Stimulated activated effector memory CD8-positive, alpha-beta T cell treated with anti-CD3 and anti-CD28 coated beads, Interleukin-12 subunit alpha, Interleukin-12 subunit beta, amount 100 ng/mL, for 72 hours (primary cell): ENCODE data around the gene HS6ST3.
"Not testable (repeated sequence)": the region's sequence is repeated elsewhere in the genome, so short reads cannot be mapped to it uniquely, and the experiment has no call there.

Experiments
- ATAC-seq: fragments of 150-1000 bp; cut with Tn5 transposase; 2 replicates; pipeline ENCODE4 v1.10.0; 2021
- DNase-seq, 2 donors: peaks; one replicate each; pipeline ENCODE4 v3.0.0; 2021 to 2022; ENCODE audit warnings: low spot score in 2 of 2
- H3K27ac Mint-ChIP-seq: one replicate; pipeline ENCODE4 v1.8.0; 2022; ENCODE audit warnings: mild to moderate bottlenecking, mixed read lengths
- H3K36me3 Mint-ChIP-seq: one replicate; pipeline ENCODE4 v1.8.0; 2022; ENCODE audit warnings: mild to moderate bottlenecking, mixed read lengths
- H3K4me1 Mint-ChIP-seq: one replicate; pipeline ENCODE4 v1.8.0; 2022; ENCODE audit warnings: mixed read lengths
- H3K4me3 Mint-ChIP-seq: one replicate; pipeline ENCODE4 v1.8.0; 2022; ENCODE audit warnings: mild to moderate bottlenecking, mixed read lengths
- H3K9me3 Mint-ChIP-seq: one replicate; pipeline ENCODE4 v1.8.0; 2022; ENCODE audit warnings: mixed read lengths

Gene HS6ST3

DNA sequence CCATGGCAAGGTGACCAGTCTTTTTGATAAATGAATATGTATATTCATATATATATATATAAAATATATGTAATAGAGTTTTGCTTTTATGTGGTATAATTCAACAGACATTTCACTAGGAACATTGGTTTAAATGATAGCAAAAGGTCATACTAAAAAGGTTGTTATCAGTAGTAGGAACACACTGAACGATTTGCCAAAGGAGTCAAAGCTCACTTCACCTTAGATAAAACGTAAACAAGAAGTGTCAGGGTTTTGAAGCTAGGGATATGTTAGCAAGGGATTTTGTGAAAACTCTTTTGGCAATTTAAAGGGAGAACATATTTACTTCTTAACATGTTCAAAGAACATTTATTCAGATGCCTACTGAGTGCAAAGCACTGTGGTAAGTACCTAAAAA, 8.0 kb upstream of the HS6ST3 start:
- no peak for ATAC-seq
- no peak overlapping the region for H3K27ac Mint-ChIP-seq
- no peaks in the 10 kb centered on the region for H3K36me3 Mint-ChIP-seq

DNA sequence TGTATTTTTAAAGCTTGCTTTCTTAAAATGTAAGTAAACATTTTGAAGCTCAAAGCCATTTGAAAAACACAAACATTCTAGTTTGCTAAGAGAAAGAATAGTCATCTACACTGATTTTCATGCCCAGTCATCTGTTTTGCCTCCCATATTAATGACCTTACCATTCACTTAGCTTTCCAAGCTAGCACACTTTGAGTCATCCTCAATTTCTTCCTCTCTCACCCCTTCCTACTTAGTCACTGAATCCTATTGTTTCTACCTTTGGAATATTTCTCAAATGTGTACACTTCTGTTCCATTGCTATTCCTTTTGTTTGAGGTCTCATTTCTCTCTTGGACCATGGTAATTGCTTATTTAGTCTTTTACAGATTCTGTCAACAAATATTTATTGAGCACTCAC, 7.3 kb upstream of the HS6ST3 start:
- ATAC-seq: no peak
- no peak overlapping the region for H3K27ac Mint-ChIP-seq
- no peak for DNase-seq
- no peak overlapping the region for H3K4me3 Mint-ChIP-seq
- H3K36me3 Mint-ChIP-seq: no peaks in the 10 kb centered on the region
- H3K4me1 Mint-ChIP-seq: no peaks in the 10 kb centered on the region
- H3K9me3 Mint-ChIP-seq: peaks cover 12% of the 10 kb centered on the region

More for the DNA sequence above, 8.0 kb upstream of the HS6ST3 start:
- H3K9me3 Mint-ChIP-seq: peaks cover 15% of the 10 kb centered on the region
- no peaks in the 10 kb centered on the region for H3K4me1 Mint-ChIP-seq
- DNase-seq: no peak
- no peak overlapping the region for H3K4me3 Mint-ChIP-seq

GRCh38 chr13:96086736-96087135, 3.2 kb upstream of the HS6ST3 start:
- DNase-seq (no peak), ATAC-seq (no peak)
- Mint-ChIP-seq H3K27ac (no peak overlapping the region), H3K4me3 (no peak overlapping the region), H3K36me3 (no peaks in the 10 kb centered on the region), H3K4me1 (no peaks in the 10 kb centered on the region), H3K9me3 (peaks cover 6% of the 10 kb centered on the region)

- H3K36me3 Mint-ChIP-seq: no peaks in the 10 kb centered on the region
- no peak overlapping the region for H3K27ac Mint-ChIP-seq
- ATAC-seq (no peak), DNase-seq (no peak)
- H3K4me3 Mint-ChIP-seq: no peak overlapping the region
- peaks cover 3% of the 10 kb centered on the region for H3K9me3 Mint-ChIP-seq
- no peaks in the 10 kb centered on the region for H3K4me1 Mint-ChIP-seq
Measured at GRCh38 chr13:96089139-96089538, 768 bp upstream of the HS6ST3 start.

DNA sequence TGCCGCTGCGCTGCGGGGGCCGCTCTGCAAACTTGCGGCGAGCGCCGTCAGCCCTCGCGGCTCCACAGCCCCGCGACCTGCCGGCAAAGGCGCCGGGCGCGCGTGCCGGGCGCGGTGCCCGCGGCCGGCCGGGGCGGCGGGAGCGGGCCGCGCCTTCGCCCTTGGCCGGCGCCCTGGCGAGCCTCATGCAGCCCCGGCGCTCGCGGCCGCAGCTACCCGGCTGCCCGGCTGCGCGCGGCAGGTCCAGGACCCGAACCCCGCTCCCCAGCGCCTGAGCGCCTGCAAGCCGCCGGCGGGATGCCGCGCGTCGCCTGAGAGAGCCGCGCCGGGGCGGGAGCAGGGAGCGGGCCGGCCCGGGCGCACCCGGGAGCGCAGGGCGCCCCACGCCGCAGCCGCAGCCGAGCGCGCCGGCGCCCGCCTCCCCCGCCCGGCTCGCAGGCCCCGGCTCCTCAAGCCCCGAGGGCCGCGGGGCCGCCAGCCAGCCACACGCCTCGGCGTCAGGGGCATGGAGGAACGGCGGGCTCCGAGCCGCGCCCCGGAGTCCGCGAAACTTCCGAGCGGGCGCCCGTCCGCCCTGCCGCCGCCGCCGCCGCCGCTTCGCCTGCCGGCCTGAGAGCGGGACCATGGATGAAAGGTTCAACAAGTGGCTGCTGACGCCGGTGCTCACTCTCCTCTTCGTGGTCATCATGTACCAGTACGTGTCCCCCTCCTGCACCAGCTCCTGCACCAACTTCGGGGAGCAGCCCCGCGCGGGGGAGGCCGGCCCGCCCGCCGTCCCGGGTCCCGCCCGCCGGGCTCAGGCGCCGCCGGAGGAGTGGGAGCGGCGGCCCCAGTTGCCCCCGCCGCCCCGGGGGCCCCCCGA, 564 bp downstream of the HS6ST3 start:
- H3K27ac Mint-ChIP-seq: no peak overlapping the region
- no peaks in the 10 kb centered on the region for H3K4me1 Mint-ChIP-seq
- ATAC-seq: peak; percentile 11

GRCh38 chr13:96091164-96092117, 1.5 kb downstream of the HS6ST3 start:
- DNase-seq (no peak), ATAC-seq (no peak)
- H3K27ac Mint-ChIP-seq: no peak overlapping the region
- no peak overlapping the region for H3K4me3 Mint-ChIP-seq
- H3K9me3 Mint-ChIP-seq: no peaks in the 10 kb centered on the region
- H3K36me3 Mint-ChIP-seq: no peaks in the 10 kb centered on the region
- no peaks in the 10 kb centered on the region for H3K4me1 Mint-ChIP-seq

More for the DNA sequence above, 564 bp downstream of the HS6ST3 start:
- no peaks in the 10 kb centered on the region for H3K9me3 Mint-ChIP-seq
- H3K36me3 Mint-ChIP-seq: no peaks in the 10 kb centered on the region
- no peak overlapping the region for H3K4me3 Mint-ChIP-seq
- no peak for DNase-seq

DNA sequence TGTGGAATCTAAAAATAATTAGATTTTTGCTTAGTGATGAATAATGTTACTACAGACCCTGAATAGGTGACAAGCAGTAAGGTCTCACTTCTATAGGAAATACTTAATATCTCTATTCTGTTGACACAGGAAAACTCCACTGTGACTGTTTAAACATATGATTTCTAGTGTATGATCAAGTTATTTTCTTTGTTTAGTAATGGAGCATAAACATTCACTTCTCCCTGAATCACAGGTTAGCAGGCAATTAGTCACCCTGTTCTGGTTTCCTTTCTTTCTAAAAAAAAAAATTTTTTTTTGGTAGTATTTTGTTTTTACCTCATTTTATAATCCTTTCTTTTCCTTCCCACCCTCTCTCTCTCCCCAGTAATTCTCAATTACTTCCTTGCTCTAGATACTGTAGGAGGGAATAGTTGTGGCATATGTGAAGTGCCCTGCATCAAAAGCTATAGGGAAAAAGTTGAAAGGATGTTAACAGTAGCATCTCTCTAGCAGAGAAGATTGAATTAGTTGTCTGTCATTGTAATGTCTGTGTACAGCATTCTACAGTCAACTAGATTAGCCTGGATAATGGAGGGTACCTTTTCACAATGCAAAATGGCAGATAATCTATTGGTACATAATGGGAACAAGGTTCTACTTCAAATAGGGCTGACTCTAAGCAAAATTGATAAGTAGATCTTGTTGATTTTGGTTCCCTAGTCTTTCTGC, 3.5 kb downstream of the HS6ST3 start:
- H3K36me3 Mint-ChIP-seq: no peaks in the 10 kb centered on the region
- no peak overlapping the region for H3K4me3 Mint-ChIP-seq
- ATAC-seq (no peak), DNase-seq (no peak)
- no peaks in the 10 kb centered on the region for H3K4me1 Mint-ChIP-seq
- H3K9me3 Mint-ChIP-seq: no peaks in the 10 kb centered on the region
- no peak overlapping the region for H3K27ac Mint-ChIP-seq

DNA sequence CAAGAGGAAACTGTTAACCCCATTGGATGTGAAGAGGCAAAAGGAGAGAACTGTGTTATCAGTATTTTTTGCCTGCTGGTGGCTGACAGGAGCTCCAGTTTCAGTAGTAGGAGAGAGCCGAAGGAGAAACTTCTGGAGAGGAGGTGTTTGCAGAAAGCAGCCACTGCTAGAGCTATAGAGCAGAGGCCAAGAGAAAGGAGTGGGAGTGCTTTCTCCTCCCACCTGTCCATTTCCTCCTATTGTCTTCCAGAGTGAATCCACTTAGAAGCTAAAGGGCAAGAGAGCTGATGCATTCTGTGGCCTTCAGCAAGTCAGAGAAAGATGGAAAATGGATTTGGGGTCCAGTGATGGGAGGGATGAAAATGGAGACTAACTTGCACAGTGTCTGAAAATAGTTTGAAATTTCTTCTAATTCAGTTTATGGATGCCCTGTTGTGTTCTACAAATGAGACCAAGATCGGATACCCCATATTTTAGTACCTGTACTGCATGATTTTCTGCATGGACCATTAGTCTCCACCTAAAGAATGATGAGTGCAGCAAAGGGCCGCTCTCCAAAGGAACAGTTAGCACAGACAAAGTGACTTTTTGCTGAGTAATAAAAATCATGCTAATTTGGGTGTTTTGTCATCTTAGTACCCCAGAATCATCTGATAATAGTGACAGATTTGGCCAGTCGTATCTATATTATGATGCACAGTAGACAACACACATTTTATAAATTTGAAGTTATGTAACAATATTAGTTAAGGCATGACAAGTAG, 10.7 kb downstream of the HS6ST3 start:
- Mint-ChIP-seq H3K9me3 (peaks cover 7% of the 10 kb centered on the region), H3K4me3 (no peak overlapping the region), H3K27ac (no peak overlapping the region), H3K4me1 (no peaks in the 10 kb centered on the region), H3K36me3 (no peaks in the 10 kb centered on the region)
- ATAC-seq: no peak
- no peak for DNase-seq

- Mint-ChIP-seq H3K36me3 (no peaks in the 10 kb centered on the region), H3K9me3 (peaks cover 28% of the 10 kb centered on the region), H3K4me1 (no peaks in the 10 kb centered on the region), H3K4me3 (no peak overlapping the region), H3K27ac (no peak overlapping the region)
- ATAC-seq (no peak), DNase-seq (no peak)
Measured at GRCh38 chr13:96104516-96104915, 14.6 kb downstream of the HS6ST3 start.

DNA sequence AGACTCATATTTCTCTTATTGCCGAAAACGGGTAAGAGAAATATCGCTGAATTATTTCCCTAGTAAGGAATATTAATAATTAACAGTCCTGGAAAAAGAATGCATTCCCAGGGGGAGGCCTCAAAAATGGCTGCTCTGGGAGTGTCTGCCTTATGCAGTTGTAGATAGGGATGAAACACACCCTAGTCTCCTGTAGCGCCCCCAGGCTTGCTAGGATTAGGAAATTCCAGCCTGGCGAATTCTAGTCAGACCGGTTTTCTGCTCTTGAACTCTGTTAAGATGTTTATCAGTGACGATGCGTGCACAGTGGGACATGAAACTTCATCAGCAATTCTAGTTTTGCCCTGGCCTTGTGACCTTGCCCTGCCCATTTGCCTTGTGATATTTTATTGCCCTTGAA, 18.2 kb downstream of the HS6ST3 start:
- H3K4me3 Mint-ChIP-seq, H3K36me3 Mint-ChIP-seq, ATAC-seq, H3K27ac Mint-ChIP-seq, H3K4me1 Mint-ChIP-seq, DNase-seq: not testable (repeated sequence)
- H3K9me3 Mint-ChIP-seq: peaks cover 31% of the 10 kb centered on the region

DNA sequence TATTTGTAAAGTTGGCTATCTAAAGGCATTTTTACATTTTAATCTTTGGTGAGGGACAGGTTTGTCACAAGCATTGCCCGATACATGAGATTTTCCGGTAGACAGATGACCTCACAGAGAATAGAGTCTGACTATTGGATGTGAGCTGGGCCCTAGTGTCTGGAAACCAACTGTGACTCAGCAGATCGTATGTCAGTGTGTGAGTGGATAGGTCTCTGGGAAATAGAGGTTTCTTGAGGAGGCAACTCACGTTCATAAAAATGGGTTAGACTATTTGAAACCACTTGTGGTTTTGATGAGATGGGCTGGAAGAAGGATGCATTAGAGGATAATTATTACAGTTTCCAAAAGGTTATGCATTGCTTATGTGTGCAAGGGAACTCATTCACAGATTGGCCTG, 19.2 kb downstream of the HS6ST3 start:
- no peak overlapping the region for H3K27ac Mint-ChIP-seq
- no peaks in the 10 kb centered on the region for H3K4me1 Mint-ChIP-seq
- no peaks in the 10 kb centered on the region for H3K36me3 Mint-ChIP-seq
- DNase-seq (no peak), ATAC-seq (no peak)
- H3K9me3 Mint-ChIP-seq: peaks cover 31% of the 10 kb centered on the region
- no peak overlapping the region for H3K4me3 Mint-ChIP-seq

GRCh38 chr13:96112936-96113335, 23.0 kb downstream of the HS6ST3 start:
- no peak for DNase-seq
- no peak for ATAC-seq
- Mint-ChIP-seq H3K4me1 (no peaks in the 10 kb centered on the region), H3K27ac (no peak overlapping the region), H3K4me3 (no peak overlapping the region), H3K9me3 (peaks cover 21% of the 10 kb centered on the region), H3K36me3 (no peaks in the 10 kb centered on the region)

- H3K4me1 Mint-ChIP-seq, ATAC-seq, H3K36me3 Mint-ChIP-seq, DNase-seq, H3K27ac Mint-ChIP-seq, H3K4me3 Mint-ChIP-seq: not testable (repeated sequence)
- peaks cover 10% of the 10 kb centered on the region for H3K9me3 Mint-ChIP-seq
Measured at GRCh38 chr13:96115368-96115767, 25.5 kb downstream of the HS6ST3 start.

DNA sequence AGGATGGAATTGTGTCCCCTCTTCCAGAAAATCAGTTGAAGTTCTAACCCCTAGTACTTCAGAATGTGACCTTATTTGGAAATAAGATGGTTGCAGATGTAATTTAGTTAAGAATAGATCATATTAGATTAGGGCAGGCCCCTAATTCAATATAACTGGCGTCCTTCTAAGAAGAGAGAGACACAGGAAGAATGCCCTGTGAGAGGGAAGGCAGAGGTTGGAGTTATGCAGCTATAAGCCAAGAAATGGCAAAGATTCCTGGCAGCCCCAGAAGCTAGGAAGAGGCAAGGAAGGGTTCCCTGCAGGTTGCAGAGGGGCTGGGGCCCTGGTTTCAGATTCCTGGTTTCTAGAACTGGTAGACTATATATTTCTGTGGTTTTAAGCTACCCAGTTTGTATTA, 30.0 kb downstream of the HS6ST3 start:
- no peaks in the 10 kb centered on the region for H3K4me1 Mint-ChIP-seq
- H3K9me3 Mint-ChIP-seq: peaks cover 13% of the 10 kb centered on the region
- no peak overlapping the region for H3K27ac Mint-ChIP-seq
- DNase-seq (no peak), ATAC-seq (no peak)
- no peak overlapping the region for H3K4me3 Mint-ChIP-seq
- no peaks in the 10 kb centered on the region for H3K36me3 Mint-ChIP-seq
